ENCODE data around the gene LTBP1.

DNA sequence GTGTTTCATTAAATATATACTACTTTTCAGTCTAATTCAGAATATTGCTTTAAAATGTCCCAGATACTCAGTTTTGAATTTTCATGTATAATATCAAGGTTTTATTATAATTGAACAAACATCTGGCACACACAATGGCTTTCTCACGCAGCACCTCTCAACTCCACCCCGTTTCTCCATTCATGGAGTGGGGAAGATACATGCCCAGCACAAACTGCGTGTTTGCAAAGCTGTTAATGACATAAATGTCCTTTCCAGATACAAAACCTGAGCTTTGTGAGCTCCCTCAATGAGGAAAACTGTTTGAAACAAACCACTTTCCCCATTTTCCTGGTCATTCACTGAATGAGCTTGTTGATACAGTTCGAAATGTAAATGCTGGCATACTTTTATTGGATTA is 379.3 kb downstream of the LTBP1 start:
- TF ChIP-seq, protein P1, sequence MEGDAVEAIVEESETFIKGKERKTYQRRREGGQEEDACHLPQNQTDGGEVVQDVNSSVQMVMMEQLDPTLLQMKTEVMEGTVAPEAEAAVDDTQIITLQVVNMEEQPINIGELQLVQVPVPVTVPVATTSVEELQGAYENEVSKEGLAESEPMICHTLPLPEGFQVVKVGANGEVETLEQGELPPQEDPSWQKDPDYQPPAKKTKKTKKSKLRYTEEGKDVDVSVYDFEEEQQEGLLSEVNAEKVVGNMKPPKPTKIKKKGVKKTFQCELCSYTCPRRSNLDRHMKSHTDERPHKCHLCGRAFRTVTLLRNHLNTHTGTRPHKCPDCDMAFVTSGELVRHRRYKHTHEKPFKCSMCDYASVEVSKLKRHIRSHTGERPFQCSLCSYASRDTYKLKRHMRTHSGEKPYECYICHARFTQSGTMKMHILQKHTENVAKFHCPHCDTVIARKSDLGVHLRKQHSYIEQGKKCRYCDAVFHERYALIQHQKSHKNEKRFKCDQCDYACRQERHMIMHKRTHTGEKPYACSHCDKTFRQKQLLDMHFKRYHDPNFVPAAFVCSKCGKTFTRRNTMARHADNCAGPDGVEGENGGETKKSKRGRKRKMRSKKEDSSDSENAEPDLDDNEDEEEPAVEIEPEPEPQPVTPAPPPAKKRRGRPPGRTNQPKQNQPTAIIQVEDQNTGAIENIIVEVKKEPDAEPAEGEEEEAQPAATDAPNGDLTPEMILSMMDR (IDR thresholded peaks at IDR 0.05) = no peak
- no peak for TF ChIP-seq EP300 (IDR thresholded peaks at IDR 0.05)
- TF ChIP-seq POLR2A (IDR thresholded peaks at IDR 0.05) = no peak
